SH-SY5Y (cell line): ENCODE measurements around the gene KLF5.

Experiments
- GATA2 ChIP-seq: IDR thresholded peaks from 2 replicates; pipeline ENCODE4 v1.6.1; 2011; ENCODE audit warnings: mild to moderate bottlenecking, low read depth, low read length
- GATA3 ChIP-seq: IDR thresholded peaks from 2 replicates; pipeline ENCODE4 v1.6.1; 2011; ENCODE audit warnings: low read depth, mild to moderate bottlenecking, low read length, moderate library complexity

DNA sequence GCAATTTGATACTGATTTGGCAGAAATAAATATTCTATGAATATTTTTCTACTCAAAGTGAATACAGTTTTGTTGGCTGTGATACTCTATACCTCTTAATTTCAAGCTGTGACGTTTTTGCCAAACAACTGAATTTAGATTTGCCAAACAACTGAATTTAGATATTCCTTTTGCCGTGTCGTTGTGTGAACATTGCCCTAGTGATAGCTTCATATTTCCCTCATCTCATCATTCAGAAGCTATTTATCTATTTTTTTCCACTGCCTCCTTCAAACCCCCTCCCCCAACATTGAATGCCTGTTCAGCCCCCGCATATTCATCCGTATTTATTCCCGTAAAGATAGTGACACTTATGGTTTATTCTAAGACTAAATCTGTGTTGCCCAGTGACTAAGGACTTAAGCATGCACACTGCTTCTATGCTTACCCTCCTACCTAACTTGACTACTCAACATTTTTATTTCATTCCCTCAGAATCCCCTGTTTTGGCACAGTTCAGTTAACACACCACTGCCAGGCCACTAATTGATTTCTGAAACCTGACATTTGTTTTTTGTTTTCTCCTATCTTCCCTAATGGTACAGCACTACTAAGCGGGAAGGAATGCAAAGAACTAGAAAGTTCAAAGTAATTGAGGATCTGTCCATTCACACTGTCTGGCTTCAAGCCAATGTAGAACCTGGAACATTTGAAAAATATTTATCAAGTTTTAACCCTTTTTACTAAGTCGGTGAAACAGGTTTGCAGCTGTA lies 2.8 kb upstream of the KLF5 start:
- TF ChIP-seq GATA3 (no peak), GATA2 (no peak)
